HG02588 (cell line): ENCODE measurements around the gene STARD3NL.
"Not testable (repeated sequence)": the region's sequence is repeated elsewhere in the genome, so short reads cannot be mapped to it uniquely, and the experiment has no call there.

Experiments
- ATAC-seq: cut with Tn5 transposase; IDR thresholded peaks from one replicate; pipeline ENCODE4 v1.9.1; 2021; ENCODE audit warnings: mild to moderate bottlenecking, moderate library complexity; ENCODE audit not compliant: unreplicated experiment

The STARD3NL gene, protein sequence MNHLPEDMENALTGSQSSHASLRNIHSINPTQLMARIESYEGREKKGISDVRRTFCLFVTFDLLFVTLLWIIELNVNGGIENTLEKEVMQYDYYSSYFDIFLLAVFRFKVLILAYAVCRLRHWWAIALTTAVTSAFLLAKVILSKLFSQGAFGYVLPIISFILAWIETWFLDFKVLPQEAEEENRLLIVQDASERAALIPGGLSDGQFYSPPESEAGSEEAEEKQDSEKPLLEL

DNA sequence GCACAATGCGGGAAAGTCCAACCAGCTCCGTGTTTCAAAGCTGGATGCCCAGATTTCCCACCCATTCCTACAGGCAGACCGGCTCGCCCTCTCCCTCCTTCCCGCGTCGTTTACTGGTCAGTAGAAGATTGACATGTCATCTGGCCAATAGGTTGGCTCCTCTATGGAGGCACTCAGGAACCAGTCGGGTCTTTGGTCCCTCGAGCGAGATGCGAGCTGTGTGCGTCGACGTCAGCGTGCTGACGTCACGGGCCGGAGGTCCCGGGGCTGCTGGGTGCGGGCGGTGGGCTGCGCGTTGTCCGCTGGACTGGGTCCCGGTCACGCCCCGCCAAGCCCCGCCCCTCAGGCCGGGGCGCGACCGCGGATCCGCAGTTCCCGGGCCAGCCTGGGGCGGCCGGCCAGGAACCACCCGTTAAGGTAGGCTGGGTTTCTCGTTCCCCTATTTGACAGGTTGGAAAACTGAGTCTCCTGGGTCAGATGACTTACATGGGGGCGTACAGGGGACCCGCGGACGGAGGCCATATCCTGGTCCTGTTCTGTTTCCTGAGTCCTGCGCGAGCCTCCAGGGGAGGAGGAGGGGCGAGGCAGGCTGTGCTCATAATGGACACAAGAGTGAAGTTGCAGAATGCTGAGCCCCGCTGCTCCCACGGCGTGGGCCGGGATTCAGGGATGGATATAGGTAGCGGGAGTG is at the start of gene STARD3NL:
STARD3NL (plus strand) TSS at position 242 of the 691 bp plus-strand sequence. CDS start 29,260 bp downstream, outside the sequence.
- ATAC-seq: peak; percentile 99

DNA sequence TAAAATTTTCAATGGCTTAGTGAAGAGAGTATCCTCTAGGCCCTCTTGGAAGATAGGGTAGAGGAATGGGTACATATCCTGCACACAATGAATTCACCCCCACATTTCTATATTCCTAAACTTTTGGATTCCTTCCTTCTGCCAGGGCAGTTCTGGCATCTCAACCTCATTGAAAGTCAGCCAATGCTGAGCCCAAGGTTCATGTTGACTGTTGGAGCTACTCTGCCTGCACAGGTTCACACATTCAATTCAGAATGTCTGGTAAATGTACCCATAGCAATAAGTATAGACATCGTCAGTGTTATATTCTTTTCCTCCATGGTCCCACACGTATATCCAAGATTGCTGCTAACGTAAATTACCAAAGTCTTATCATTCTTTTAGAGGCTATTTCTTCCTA is 48.9 kb upstream of the STARD3NL start:
- no peak for ATAC-seq

DNA sequence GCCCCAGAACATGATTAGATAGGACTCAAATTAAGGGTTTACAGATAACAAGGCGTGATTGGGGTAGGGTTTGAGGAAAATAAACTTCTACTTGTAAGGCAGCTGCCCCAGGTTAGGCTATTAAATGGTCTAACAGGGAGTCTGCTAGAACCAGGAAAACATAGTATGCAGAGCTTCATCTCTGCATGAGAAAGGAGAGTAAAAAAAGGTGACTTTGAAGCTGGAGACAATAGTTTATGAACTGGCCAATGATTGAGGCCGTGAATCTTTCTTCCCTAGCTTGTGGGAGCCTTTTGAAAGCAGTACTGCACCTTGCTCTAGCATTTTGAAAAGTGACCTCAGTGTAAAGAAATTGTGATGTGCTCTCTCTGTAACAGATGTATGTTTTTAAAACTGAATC is 48.5 kb upstream of the STARD3NL start:
- ATAC-seq: no peak

DNA sequence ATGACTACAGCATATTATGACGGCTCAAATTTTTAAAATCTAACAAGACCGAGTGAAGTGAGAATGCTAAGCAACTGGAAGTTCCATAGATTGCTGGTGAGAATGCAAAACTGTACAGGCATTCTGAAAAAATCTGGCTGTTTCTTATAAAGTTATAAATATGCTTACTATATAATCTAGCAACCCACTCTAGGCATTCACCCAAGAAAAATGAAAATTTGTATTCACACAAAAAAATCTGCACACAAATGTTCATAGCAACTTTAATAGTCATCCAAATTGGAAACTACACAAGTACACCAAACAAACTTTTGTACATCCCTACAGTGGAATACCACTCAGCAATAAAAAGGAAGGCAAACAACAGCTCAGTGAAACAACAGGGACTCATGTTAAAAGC is 39.9 kb upstream of the STARD3NL start:
- no peak for ATAC-seq

DNA sequence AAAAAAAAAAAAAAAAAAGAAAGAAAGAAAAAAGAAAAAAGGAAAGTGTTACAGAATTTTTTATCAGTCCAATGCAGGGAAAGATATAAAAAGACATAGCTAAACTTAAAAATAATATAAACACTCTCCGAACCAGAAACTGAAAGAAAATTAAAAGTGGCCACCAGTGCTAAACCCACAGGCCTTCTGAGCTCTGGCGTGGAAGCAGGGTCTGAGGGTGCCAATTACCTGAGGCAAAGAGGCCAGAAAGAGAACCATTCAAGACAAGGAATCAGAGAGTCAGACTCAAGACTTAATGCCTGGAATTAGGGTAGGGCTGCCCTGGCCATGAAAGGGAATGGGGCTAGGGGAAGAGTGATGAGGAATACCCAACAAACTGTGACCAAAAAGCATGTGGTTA is 36.9 kb upstream of the STARD3NL start:
- ATAC-seq: no peak

DNA sequence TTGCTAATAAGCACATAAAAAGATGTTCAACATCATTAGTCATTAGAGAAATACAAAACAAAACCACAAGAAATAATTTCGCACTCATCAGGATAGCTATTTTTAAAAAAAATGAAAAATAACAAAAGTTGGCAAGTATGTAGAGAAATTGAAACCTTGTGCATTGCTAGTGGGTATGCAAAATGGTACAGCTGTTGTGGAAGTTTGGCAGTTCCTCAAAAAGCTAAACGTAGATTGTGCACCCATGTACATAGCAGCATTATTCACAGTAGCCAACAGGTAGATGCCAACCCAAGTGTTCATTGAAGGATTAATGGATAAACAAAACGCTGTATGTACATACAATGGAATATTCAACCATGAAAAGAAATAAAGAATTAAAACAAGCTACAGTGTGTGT is 35.3 kb upstream of the STARD3NL start:
- ATAC-seq: no peak

DNA sequence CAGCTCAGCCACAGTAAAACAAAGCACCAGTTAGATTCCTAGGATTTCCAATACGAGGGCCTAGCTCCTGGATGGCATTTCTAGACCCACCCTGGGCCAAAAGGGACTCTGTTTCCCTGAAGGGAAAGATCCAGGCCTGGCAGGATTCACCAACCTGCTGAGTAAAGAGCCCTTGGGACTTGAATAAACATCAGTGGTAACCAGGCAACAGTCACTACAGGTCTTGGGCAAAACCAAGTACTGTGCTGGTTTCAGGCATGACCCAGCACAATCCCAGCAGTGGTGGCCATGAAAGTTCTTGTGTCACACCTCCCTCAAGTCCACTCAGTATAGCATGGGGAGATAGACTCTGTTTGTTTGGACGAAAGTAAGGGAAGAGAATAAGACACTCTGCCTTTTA is 31.0 kb upstream of the STARD3NL start:
- ATAC-seq: no peak

DNA sequence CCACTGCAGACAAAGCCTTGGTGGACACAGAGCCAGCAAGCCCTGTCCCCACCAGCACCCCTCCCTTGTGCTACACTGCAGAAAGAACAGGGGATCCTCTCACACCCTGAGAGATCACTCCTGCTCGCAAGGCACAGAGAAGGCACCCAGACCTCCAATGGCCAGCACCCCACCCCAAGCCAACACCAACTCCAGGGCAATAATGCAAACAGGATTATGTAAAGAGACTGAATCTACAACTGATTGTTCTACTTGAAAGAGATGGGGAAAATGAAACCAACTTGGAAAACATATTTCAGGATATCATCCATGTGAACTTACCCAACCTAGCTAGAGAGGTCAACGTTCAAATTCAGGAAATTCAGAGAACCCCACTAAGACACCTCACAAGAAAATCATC is 26.5 kb upstream of the STARD3NL start:
- no peak for ATAC-seq

DNA sequence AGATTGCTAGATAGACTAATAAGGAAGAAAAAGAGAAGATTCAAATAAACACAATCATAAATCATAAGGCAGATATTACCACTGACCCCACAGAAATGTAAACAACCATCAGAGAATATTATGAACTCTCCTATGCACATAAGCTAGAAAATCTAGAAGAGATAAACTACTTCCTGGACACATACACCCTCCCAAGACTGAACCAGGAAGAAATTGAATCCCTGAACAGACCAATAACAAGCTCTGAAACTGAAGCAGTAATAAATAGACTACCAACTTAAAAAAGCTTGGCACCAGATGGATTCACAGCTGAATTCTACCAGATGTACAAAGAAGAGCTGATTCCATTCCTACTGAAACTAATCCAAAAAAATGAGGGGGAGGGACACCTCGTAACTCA is 24.5 kb upstream of the STARD3NL start:
- no peak for ATAC-seq

DNA sequence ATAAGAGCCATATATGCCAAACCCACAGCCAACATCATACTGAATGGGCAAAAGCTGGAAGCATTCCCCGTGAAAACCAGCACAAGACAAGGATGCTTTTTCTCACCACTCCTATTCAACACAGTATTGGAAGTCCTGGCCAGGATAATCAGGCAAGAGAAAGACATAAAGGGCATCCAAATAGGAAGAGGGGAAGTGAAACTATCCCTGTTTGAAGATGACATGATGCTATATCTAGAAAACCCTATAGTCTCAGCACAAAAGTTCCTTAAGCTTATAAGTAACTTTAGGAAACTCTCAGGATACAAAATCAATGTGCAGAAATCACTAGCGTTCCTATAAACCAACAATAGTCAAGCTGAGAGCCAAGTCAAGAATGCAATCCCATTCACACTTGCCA is 23.8 kb upstream of the STARD3NL start:
- no peak for ATAC-seq

DNA sequence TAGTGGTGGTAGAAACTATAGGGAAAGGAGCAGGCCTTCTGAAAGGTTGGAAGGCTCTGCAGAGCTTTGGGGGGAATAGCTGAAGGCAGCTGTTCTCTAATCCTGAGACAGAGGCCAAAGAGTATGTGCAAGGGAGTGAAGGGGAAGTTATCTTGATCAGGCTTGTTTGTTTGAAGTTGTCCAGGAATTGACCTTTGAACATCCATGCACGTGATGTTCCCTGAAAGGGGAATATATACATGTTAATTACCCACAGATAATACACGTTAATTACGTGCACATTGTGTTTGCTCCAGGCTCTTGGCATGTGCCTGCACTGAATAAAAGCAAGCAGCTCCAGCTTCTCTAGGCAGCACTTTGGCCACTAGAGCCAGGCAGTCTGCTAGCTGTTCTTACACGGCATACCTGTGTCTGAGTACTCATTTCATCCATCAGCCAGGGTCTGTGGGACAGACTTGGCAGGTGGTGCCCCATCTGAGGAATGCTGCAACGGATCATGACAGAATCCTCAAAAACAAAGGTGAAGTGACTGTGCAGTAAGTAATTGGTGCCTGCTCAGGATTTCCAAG is 18.0 kb upstream of the STARD3NL start:
- ATAC-seq: no peak

DNA sequence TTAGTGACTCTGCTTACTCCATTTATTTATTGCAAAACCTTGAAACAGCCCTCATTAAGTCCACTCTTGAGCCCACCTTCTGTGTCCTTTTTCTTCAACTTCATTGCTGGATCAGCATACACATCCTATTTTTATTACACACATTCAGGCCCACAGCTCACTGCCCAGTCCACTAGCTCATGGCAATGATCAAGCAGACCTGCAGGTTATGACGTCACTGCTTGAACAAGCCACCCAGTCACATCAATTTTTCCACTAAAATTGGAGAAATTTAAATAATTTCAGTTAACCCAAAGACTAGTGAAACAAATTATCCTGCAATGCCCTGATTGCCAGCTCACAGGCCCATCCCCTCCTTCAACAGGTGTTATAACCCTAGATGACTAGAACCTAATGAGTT is 16.0 kb upstream of the STARD3NL start:
- no peak for ATAC-seq

DNA sequence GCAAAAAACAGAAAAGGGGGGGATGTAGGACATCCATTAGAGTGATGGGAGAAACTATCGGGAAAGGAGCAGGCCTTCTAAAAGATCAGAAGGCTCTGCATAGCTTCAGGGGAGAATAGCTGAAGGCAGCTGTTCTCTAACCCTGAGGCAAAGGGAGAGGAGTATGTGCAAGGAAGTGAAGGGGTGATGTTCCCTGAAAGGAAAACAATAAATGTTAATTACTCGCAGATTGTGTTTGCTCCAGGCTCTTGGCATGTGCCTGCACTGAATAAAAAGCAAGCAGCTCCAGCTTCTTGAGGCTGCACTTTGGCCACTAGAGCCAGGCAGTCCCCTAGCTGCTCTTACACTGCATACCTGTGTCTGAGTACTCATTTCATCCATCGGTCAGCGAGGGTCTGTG is 14.4 kb upstream of the STARD3NL start:
- ATAC-seq: no peak

DNA sequence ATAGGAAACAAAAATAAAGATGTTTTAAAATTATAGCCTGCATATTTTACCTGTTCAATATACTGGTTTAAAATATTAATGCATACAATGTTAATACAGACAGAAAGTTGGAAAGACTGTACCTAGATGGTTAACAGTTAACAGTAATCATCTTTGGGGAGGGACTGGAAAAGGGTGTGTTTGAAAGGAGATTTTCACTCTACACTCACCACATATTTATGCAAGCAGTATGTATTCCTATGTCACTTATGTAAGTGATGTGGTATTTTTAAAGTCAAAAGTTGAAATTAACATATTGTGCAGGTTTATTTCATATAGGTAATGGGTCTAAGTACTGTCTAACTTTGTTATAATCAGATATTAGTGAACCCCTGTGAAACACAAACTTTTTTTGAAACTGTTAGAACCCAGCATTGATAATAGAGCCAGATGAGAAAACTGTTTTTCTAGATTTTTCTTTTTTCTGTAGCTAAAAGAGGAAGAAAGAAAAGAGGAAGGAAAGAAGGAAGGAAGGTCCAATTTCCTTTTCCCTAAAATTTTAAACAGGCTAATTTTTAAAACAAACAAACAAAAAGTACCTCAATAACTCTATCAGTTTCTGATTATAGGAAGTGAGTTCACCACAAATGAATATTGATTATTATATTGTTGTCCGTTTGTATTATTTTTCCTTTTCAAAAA is 9.0 kb upstream of the STARD3NL start:
- ATAC-seq: no peak

DNA sequence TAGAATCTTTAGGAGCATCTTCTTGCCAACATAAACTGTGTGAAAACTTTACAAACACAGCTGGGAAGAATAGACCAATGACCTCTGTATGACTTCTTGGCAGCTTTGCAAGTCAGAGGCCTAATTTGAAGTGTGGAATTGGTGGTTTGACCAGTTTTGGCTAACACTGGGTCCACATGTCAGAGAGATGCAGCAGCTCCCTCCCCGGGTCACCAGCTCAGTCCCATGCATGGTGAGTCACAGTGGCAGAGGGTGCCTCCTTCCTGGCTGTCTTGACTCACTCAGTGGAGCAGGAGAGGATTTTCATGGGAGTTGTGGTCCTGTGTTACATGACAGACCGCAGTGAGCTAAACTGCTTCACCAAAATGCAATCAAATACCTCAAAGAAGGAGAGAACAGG is 8.2 kb upstream of the STARD3NL start:
- ATAC-seq: peak; percentile 46

DNA sequence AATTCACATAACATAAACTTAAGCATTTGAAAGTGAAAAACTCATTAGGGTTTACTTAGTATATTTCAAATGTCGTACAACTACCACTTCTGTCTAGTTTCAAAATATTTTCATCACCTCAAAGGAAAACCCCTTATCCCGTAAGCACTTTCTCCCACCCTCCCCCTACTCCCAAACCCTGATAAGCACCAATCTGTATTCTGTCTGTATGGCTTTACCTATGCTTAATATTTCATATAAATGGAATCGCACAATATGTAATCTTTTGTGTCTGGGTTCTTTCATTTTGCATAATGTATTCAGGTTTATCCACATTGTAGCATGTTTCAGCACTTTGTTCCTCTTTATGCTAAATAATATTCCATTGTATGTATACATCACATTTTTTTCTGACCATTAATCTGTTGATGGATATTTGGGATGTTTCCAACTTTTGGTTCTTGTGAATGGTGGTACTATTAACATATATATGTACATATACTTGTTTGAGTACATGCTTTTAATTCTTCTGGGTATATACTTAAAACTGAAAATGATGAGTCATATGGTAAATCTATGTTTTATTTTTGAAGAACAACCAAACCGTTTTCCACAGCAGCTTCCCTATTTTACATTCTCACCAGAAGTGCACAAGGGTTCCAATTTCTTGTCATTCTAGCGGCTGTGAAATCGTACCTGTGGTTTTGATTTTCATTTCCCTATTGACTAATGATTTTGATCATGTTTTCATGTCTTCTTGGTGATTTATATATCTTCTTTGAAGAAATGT is 6.2 kb upstream of the STARD3NL start:
- ATAC-seq: peak; percentile 79

DNA sequence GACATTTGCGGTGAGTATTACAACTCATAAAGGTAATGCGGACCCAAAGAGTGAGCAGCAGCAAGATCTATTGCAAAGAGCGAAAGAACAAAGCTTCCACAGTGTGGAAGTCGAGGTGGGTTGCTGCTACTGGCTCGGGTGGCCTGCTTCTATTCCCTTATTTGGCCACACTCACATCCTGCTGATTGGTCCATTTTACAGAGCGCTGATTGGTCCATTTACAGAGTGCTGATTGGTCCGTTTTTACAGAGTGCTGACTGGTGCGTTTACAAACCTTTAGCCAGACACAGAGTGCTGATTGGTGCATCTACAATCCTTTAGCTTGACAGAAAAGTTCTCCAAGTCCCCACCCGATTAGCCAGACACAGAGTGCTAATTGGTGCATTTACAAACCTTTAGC is 2.5 kb upstream of the STARD3NL start:
- ATAC-seq: not testable (repeated sequence)

DNA sequence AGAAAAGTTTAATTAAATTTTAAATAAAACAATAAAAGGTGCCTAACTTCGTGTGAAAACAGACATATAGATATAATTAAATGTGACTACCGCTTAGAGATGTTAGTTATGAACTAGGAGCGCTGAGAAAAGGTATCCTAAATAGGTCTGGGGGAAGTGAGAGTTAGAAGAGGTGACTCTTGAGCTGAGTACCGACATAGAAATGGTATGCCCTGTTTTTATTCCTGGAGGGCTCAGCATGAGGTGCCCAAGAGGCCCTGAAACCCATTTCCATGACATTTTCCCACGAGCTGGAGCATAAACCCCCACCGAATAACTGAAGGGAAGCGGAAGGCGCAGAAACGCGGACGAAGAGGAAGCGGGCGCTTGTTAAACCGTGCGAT is 433 bp upstream of the STARD3NL start:
- ATAC-seq: no peak

DNA sequence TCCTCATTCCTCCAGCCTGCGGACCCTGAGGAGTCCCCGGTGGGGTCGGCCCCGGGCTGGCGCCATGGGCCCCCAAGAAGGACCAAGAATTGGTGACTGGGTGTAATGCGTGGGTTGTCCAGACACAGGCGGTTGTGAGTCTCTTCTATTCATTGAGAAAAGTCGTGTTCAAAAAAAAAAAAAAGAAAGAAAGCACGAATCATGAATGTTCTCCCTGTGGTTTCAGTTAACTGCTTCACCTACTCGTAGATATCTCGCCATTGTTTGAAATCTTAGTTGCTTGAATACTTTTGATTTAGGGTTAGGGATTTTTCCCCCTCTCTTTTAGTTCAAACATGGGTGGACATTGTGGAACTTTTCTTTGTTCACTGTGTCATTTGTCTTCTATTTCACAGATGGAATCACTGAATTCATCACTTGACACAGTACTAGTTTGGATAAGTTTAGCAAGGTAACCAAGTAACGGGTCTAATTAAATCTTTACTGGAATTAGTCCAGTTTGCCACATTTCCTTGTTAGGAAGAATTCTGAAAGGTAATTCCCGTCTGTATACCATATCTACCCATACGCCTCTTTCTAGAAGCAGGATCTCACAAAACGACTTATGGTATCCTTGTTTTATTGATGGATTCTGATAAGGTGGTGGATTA is 775 bp downstream of the STARD3NL start:
- ATAC-seq: peak; percentile 23

DNA sequence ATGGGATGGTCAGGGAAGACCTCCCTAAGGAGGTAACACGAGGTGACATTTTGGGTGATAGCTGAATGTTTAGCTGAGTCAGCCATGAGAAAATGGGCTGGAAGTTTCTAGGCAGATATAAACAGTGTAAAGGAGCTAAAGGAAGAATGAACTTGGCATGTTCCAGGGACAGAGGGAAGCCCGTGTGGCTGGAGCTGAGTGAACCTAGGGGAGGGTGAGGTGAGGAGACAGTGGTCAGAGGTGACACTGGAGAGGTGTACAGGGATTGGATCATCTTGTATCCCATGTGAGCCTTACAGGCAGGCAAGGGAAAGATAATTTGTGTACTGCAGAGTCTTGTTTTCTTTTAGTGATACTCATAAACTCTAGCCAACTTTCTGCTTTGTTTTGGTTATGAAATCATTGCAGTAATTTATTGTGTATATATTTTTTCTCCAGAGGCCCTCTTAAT is 1.8 kb downstream of the STARD3NL start:
- no peak for ATAC-seq

DNA sequence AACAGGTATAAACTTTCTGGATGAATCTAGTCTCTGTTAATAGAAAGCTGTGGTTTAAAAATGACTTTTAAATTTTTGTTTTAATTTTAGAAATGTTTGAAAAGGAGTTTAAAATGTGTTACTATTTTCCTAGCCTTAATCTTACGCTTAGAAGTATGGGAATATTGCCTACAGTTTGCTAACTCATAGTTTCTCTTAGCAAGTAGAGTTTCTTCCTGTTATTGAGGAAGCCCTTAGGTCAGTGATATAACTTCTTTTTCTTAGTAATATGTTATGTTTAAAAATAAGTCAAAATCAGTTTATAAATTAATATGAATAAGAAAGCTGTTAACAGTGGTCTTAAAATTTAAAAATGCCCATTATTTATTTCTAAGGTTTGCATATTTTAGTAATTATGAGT is 3.1 kb downstream of the STARD3NL start:
- ATAC-seq: no peak
